GM12878 (cell line): Measurements from ENCODE around the gene EBLN1. TPM values are rescaled to one million over a fixed set of nuclear protein-coding genes. Genes with fewer than 3 reads are reported as not detected.

ENCODE experiments used
- CBX5 ChIP-seq: sonication (generic); IDR thresholded peaks from 2 replicates; pipeline ENCODE4 v1.6.1; 2016; ENCODE audit warnings: low read depth, moderate library complexity, mild to moderate bottlenecking, inconsistent platforms
- EZH2 ChIP-seq: IDR thresholded peaks from 2 replicates; pipeline ENCODE4 v1.6.1; 2012; ENCODE audit warnings: low read depth, mild to moderate bottlenecking, control low read depth, inconsistent platforms, low read length, borderline replicate concordance; ENCODE audit not compliant: control insufficient read depth
- HCFC1 ChIP-seq: fragments of 150-350 bp; IDR thresholded peaks from 2 replicates; pipeline ENCODE4 v1.6.1; 2014; ENCODE audit warnings: low read length
- MTA2 ChIP-seq: fragments of 450-650 bp; IDR thresholded peaks from 2 replicates; pipeline ENCODE4 v1.6.1; 2016; ENCODE audit warnings: low read depth, mild to moderate bottlenecking, moderate library complexity
- MXI1 ChIP-seq: fragments of 150-350 bp; IDR thresholded peaks from 2 replicates; pipeline ENCODE4 v1.6.1; 2011; ENCODE audit warnings: low read depth, mild to moderate bottlenecking, inconsistent platforms, low read length, improper control_type of control experiment
- PML ChIP-seq: IDR thresholded peaks from 2 replicates; pipeline ENCODE4 v1.6.1; 2012; ENCODE audit warnings: low read length, inconsistent platforms
- ZNF217 ChIP-seq: fragments of 450-650 bp; IDR thresholded peaks from 2 replicates; pipeline ENCODE4 v1.6.1; 2017; ENCODE audit warnings: antibody characterized with exemption, mild to moderate bottlenecking
- polyA plus RNA-seq, 11 experiments: library from polyadenylated mRNA; depleted of rRNA in 4 of 11; unstranded in 6 of 11; stranded (reverse) in 5 of 11; fragments of >200 nt; fragmentation: Nextera tagmentation in 4 of 11; fragmentation: Illumina TruSeq in 1 of 11; extraction: Ambion mirVana in 4 of 11; extraction: Trizol in 1 of 11; gene quantifications; 1 replicate in 1 of 11; 2 replicates in 10 of 11; pipeline versions ENCODE4 v1.2.1 to v1.2.3, GENCODE V29; 2011 to 2016; ENCODE audit warnings: inconsistent platforms in 2 of 11, missing spikeins in 2 of 11, low read depth in 1 of 11
- total RNA-seq, 4 experiments: library from RNA; depleted of rRNA in 3 of 4; stranded (reverse); fragments of >200 nt in 3 of 4; fragmentation: Illumina TruSeq in 1 of 4; extraction: Trizol in 1 of 4; gene quantifications; 2 replicates each; pipeline versions ENCODE4 v1.2.1 to v1.2.3, GENCODE V29; 2013 to 2021
- TF ChIP-seq, protein P1 (sequence below): fragments of 450-650 bp; IDR thresholded peaks from 2 replicates; pipeline ENCODE4 v1.6.1; 2018; ENCODE audit warnings: mild to moderate bottlenecking, low read depth, moderate library complexity; ENCODE audit not compliant: partially characterized antibody
- TF ChIP-seq, protein P2 (sequence below): fragments of 450-650 bp; IDR thresholded peaks from 2 replicates; pipeline ENCODE4 v1.6.1; 2017; ENCODE audit warnings: low read depth, mild to moderate bottlenecking, moderate library complexity

Gene EBLN1
- total and polyA plus RNA-seq, 10 of the 15 experiments (the other 5 are each of a cell fraction or from before 2014, with no cell fraction given) = not detected

DNA sequence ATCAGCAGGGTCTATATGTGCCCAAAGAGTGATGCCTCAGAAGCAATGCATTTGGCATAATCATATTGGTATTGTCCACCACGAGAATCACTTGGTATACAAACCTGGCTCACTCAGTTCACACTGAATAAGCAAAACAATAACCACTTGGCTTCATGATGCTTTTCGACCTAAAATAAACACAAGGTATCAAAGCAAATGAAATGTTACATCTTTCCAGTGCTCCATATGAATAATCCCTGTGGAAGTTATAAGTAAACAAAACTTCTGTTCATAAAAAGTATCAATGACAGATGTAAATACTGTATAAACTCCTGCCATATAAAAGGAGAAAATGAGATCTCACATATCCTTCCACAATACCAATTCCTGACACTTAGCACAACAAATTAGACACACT, 29.8 kb upstream of the EBLN1 start (continued):
- TF ChIP-seq, protein P1, sequence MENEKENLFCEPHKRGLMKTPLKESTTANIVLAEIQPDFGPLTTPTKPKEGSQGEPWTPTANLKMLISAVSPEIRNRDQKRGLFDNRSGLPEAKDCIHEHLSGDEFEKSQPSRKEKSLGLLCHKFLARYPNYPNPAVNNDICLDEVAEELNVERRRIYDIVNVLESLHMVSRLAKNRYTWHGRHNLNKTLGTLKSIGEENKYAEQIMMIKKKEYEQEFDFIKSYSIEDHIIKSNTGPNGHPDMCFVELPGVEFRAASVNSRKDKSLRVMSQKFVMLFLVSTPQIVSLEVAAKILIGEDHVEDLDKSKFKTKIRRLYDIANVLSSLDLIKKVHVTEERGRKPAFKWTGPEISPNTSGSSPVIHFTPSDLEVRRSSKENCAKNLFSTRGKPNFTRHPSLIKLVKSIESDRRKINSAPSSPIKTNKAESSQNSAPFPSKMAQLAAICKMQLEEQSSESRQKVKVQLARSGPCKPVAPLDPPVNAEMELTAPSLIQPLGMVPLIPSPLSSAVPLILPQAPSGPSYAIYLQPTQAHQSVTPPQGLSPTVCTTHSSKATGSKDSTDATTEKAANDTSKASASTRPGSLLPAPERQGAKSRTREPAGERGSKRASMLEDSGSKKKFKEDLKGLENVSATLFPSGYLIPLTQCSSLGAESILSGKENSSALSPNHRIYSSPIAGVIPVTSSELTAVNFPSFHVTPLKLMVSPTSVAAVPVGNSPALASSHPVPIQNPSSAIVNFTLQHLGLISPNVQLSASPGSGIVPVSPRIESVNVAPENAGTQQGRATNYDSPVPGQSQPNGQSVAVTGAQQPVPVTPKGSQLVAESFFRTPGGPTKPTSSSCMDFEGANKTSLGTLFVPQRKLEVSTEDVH = no peak
- TF ChIP-seq ZNF217 (no peak), MXI1 (no peak), MTA2 (no peak), CBX5 (no peak), PML (no peak), EZH2 (no peak), HCFC1 (no peak)
- TF ChIP-seq, protein P2, sequence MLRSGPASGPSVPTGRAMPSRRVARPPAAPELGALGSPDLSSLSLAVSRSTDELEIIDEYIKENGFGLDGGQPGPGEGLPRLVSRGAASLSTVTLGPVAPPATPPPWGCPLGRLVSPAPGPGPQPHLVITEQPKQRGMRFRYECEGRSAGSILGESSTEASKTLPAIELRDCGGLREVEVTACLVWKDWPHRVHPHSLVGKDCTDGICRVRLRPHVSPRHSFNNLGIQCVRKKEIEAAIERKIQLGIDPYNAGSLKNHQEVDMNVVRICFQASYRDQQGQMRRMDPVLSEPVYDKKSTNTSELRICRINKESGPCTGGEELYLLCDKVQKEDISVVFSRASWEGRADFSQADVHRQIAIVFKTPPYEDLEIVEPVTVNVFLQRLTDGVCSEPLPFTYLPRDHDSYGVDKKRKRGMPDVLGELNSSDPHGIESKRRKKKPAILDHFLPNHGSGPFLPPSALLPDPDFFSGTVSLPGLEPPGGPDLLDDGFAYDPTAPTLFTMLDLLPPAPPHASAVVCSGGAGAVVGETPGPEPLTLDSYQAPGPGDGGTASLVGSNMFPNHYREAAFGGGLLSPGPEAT = no peak
